OCI-LY7 (cell line): ENCODE measurements around the gene CELF2.

Experiments used
- CTCF ChIP-seq: fragments of 200-600 bp; sonication (generic); conservative IDR thresholded peaks from 2 replicates; pipeline ENCODE4 v1.5.1; 2014; ENCODE audit warnings: mild to moderate bottlenecking, antibody characterized with exemption, low read length, moderate library complexity, mixed read lengths
- EZH2phosphoT487 ChIP-seq: fragments of 200-600 bp; sonication (generic); IDR thresholded peaks from 2 replicates; pipeline ENCODE4 v1.6.1; 2018; ENCODE audit warnings: low read depth, borderline replicate concordance, mild to moderate bottlenecking, mixed run types, antibody characterized with exemption, low read length, moderate library complexity, mixed read lengths

- TF ChIP-seq CTCF: no peak
- no peak for TF ChIP-seq EZH2phosphoT487
Measured at GRCh38 chr10:10995120-10995519, 22.6 kb upstream of the CELF2 start.
